ENCODE results near the gene REPIN1.

REPIN1 gene

GRCh38 chr7:150396851-150397260 is 28.2 kb downstream of the REPIN1 start (continued):
- TF ChIP-seq ZSCAN18 (tag by site-specific recombination; IDR thresholded peaks at IDR 0.05) (no peak), ZIC2 (tag by site-specific recombination; IDR thresholded peaks at IDR 0.05) (no peak), GLIS2 (tag by site-specific recombination; IDR thresholded peaks at IDR 0.05) (no peak), ZNF777 (tag by site-specific recombination; IDR thresholded peaks at IDR 0.05; ENCODE audit: borderline replicate concordance) (no peak), ZNF202 (tag by site-specific recombination; IDR thresholded peaks at IDR 0.05; ENCODE audit: borderline replicate concordance) (no peak), ZNF311 (tag by site-specific recombination; IDR thresholded peaks at IDR 0.05; ENCODE audit: borderline replicate concordance) (no peak)

- peaks cover 0 to 25% of the 10 kb centered on the region in 2 experiments; a peak in 1 of 3 replicates for H3K36me3 ChIP-seq (ENCODE audit: control insufficient read depth in 2 of 2, insufficient read depth in 1 of 2, low read length in 2 of 2)
- TF ChIP-seq SCRT1 (tag by site-specific recombination; IDR thresholded peaks at IDR 0.05; ENCODE audit: borderline replicate concordance) (no peak), ZNF580 (tag by site-specific recombination; IDR thresholded peaks at IDR 0.05) (no peak), PATZ1 (tag by site-specific recombination; IDR thresholded peaks at IDR 0.05) (no peak), ZNF529 (tag by site-specific recombination; IDR thresholded peaks at IDR 0.05; ENCODE audit: insufficient replicate concordance) (no peak), AEBP2 (tag by site-specific recombination; IDR thresholded peaks at IDR 0.05; ENCODE audit: borderline replicate concordance) (no peak), ZNF223 (tag by site-specific recombination; IDR thresholded peaks at IDR 0.05) (no peak), ZNF623 (tag by site-specific recombination; IDR thresholded peaks at IDR 0.05) (no peak)
- CTCF ChIA-PET = no interaction called here
- POLR2A ChIA-PET = no interaction called here
- H3K27ac ChIP-seq (ENCODE audit: extremely low read depth, low read depth, low read length) = no peak overlapping the region
- H3K4me1 ChIP-seq (ENCODE audit: control insufficient read depth, insufficient read depth, low read length) = no peaks in the 10 kb centered on the region
- H3K4me3 ChIP-seq (ENCODE audit: low read depth, low read length) = no peak overlapping the region
- no peaks in the 10 kb centered on the region for H3K9me3 ChIP-seq (ENCODE audit: control insufficient read depth, insufficient read depth, low read depth, low read length)
Observed at GRCh38 chr7:150397346-150398107, 28.9 kb downstream of the REPIN1 start.

GRCh38 chr7:150398108-150398964 is 29.7 kb downstream of the REPIN1 start:
- ChIA-PET POLR2A (no interaction called here), CTCF (no interaction called here)
- Histone ChIP-seq H3K4me3 (ENCODE audit: low read depth, low read length) (no peak overlapping the region), H3K27ac (ENCODE audit: extremely low read depth, low read depth, low read length) (no peak overlapping the region), H3K4me1 (ENCODE audit: control insufficient read depth, insufficient read depth, low read length) (no peaks in the 10 kb centered on the region), H3K36me3 (ENCODE audit: control insufficient read depth in 2 of 2, insufficient read depth in 1 of 2, low read length in 2 of 2) (peaks cover 0 to 25% of the 10 kb centered on the region in 2 experiments; a peak in 1 of 3 replicates), H3K9me3 (ENCODE audit: control insufficient read depth, insufficient read depth, low read depth, low read length) (no peaks in the 10 kb centered on the region)
- TF ChIP-seq ZNF239 (tag by site-specific recombination; IDR thresholded peaks at IDR 0.05) = no peak
- TF ChIP-seq ZNF214 (tag by site-specific recombination; IDR thresholded peaks at IDR 0.05; ENCODE audit: borderline replicate concordance) = no peak
- TF ChIP-seq PRDM10 (tag by site-specific recombination; IDR thresholded peaks at IDR 0.05) = peak; percentile 32; the same call in 1 of the 2 replicates
